Posterior cingulate gyrus (tissue), 11 donors: ENCODE results near the gene CHD6.

Experiments used
- DNase-seq, 10 donors: peaks; one replicate each; pipeline versions ENCODE4 v3.0.0 to v3.0.0-alpha.2; 2020 to 2021; ENCODE audit warnings: mixed read lengths in 3 of 10
- intact Hi-C: fragments of 100-400 bp; cut with DNase I; formaldehyde crosslinking; loops from one replicate; pipeline ENCODE4 v1.15.1; 2023

Gene CHD6

GRCh38 chr20:41380551-41381193 is 237.5 kb downstream of the CHD6 start:
- DNase-seq, result peak in 2 of 10 donors; percentile 50 to 54
- intact Hi-C loops, result no loop called here

GRCh38 chr20:41379551-41379950 is 238.6 kb downstream of the CHD6 start:
- DNase-seq, result no peak
- intact Hi-C loops, result no loop called here

DNA sequence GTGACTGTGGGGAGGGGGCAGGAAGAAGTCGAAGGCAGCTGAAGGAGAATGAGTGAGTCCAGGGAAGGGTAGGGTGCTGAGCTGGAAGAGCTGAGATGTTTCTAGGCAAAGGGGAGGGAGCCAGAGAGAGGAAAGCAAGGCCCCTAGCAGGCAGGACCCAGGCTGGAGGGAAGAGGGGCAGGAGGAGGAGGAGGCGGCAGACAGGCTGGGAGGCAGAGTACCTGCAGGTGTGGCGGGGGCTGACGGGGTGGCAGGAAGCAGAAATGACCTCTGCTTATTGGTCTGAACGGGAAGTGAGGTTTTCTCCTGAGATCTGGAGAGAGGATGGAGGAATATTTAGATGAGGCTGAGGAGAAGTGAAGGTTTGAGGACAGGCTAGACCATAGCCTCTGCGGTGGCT is 240.9 kb downstream of the CHD6 start:
- intact Hi-C loops, result no loop called here
- peak in 3 of 10 donors; percentile 32 to 62 (median 32) for DNase-seq

GRCh38 chr20:41376349-41376748 is 241.8 kb downstream of the CHD6 start:
- intact Hi-C loops, result no loop called here
- DNase-seq, result peak in 2 of 10 donors; percentile 11 to 20

- DNase-seq, result peak in 2 of 10 donors; percentile 40 to 44
- intact Hi-C loops, result no loop called here
Observed at GRCh38 chr20:41375846-41376245, 242.3 kb downstream of the CHD6 start.

- intact Hi-C loops, result no loop called here
- DNase-seq, result peak in 3 of 10 donors; percentile 43 to 72 (median 45)
Observed at GRCh38 chr20:41373931-41374920, 244.0 kb downstream of the CHD6 start.

GRCh38 chr20:41373251-41373783 is 244.9 kb downstream of the CHD6 start:
- DNase-seq, result peak in 3 of 10 donors; percentile 35 to 45 (median 39)

GRCh38 chr20:41371371-41371770 is 246.8 kb downstream of the CHD6 start:
- DNase-seq, result peak in 1 of 10 donors; percentile 40
- intact Hi-C loops, result no loop called here

More at GRCh38 chr20:41373251-41373783, 244.9 kb downstream of the CHD6 start:
- intact Hi-C loops, result no loop called here

- intact Hi-C loops, result no loop called here
- DNase-seq, result peak in 3 of 10 donors; percentile 24 to 56 (median 27)
Observed at GRCh38 chr20:41370176-41370575, 248.0 kb downstream of the CHD6 start.

DNA sequence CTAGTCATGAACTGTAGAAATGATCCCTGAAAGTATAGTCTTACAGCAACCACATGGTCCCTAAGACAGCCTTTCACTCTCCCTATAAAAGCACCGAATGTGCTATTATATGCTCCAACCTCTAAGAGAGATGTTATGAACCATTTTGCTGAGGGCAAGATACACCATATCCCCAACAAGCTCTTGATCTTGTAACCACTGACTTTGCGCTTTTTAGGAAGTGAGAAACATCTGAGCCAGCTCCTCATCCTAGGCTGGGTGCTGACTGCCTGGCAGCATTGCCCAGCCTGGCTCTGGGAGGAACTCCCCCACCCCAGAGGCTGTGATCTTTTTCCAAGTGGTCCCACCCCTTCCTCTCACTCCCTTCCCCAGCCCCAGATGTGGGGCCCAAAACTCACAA is 248.5 kb downstream of the CHD6 start:
- intact Hi-C loops, result no loop called here

GRCh38 chr20:41367956-41368355 is 250.2 kb downstream of the CHD6 start:
- DNase-seq, result peak in 2 of 10 donors; percentile 1 to 10
- intact Hi-C loops, result no loop called here

More for the DNA sequence above, 248.5 kb downstream of the CHD6 start:
- peak in 2 of 10 donors; percentile 0 to 6 for DNase-seq

GRCh38 chr20:41367393-41367695 is 250.8 kb downstream of the CHD6 start:
- intact Hi-C loops, result no loop called here
- peak in 3 of 10 donors; percentile 47 to 62 (median 53) for DNase-seq

GRCh38 chr20:41366546-41367392 is 251.4 kb downstream of the CHD6 start, which contains the start of gene EMILIN3:
Gene EMILIN3 (minus strand): TSS chr20:41366818. CDS start chr20:41366634, 184 bp downstream.
- intact Hi-C loops, result no loop called here

DNA sequence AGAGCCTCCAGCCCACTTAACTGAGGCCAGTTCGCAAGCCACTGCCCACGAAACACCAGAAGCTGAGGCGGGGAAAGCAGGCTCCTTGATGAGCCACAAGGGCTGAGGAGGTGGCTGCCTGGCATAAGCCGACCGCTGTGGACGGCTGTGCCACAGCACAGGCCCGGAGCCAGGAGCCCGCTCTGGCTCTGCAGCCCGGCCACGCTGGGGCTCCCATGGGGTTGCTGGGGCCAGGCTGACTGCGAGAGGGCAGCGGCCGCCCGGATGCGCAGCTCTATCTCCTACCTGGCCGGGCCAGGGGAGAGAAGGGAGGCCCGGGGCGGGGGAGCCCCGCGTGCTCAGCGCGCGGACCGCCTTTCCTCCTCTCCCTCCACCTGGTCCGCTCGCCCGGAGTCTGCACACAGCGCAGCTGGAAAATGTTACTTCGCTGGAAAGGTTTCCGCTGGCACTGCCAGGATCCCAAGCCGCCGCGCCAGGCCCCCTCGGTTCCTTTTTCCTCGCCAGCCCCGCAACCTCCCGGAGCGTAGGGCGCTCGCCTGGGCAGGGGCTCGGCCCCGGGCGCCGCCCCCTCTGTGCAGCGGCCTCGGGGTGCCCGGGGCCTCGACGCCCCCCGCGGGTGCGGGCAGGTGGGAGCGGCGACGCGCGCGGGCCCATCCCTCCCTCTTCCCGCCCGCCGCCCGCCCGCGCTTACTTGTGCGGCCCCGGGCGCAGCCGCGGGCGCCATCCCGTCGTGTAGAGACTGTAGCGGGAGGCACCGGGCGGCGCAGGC is 252.2 kb downstream of the CHD6 start:
- intact Hi-C loops, result no loop called here
- DNase-seq, result peak in 4 of 10 donors; percentile 38 to 88 (median 81)

More at GRCh38 chr20:41366546-41367392, 251.4 kb downstream of the CHD6 start, which contains the start of gene EMILIN3:
- DNase-seq, result peak in 3 of 10 donors; percentile 48 to 73 (median 53)

- intact Hi-C loops, result no loop called here
- peak in 3 of 10 donors; percentile 45 to 57 (median 52) for DNase-seq
Observed at GRCh38 chr20:41364967-41365765, 253.0 kb downstream of the CHD6 start.

GRCh38 chr20:41364236-41364855 is 253.8 kb downstream of the CHD6 start:
- DNase-seq, result peak in 3 of 10 donors; percentile 46 to 77 (median 53)
- intact Hi-C loops, result no loop called here

- DNase-seq, result peak in 3 of 10 donors; percentile 47 to 71 (median 62)
- intact Hi-C loops, result no loop called here
Observed at GRCh38 chr20:41363601-41364000, 254.6 kb downstream of the CHD6 start.

DNA sequence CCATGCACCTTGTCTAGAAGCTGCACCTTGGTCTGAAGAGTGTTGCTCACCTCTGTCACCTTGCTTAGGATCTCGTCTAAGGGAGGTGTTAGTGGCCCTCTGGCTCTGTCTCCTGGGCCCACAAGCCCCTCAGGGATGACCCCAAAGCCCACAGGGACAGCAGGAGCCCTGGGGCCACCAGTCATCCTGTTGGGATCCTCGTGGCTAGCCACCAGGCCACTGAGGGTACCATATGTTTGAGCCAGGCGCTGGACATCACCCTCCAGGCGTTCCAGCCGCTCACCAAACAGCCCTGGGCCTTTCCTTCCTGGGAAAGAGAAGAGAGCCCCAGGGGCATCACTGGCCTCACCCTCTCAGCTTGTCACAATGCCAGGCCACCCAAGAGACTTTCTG is 255.4 kb downstream of the CHD6 start:
- DNase-seq, result peak in 1 of 10 donors; percentile 49
- intact Hi-C loops, result no loop called here
